Naive B cell (primary cell): Measurements from ENCODE around the gene BRF1. TPM values are rescaled to one million over a fixed set of nuclear protein-coding genes. Genes with fewer than 3 reads are reported as not detected.

Experiments used
- ATAC-seq, 2 donors: fragments of 150-1000 bp; cut with Tn5 transposase; 2 replicates each; pipeline ENCODE4 v1.10.0; 2021; ENCODE audit warnings: low read depth in 2 of 2, mild to moderate bottlenecking in 2 of 2, moderate library complexity in 2 of 2
- DNase-seq: peaks from one replicate; pipeline ENCODE4 v3.0.0; 2022
- H3K27ac Mint-ChIP-seq, 6 donors: one replicate each; pipeline ENCODE4 v1.8.0; 2020 to 2022; ENCODE audit warnings: mild to moderate bottlenecking in 6 of 6, mixed read lengths in 6 of 6, moderate library complexity in 5 of 6, inconsistent platforms in 2 of 6
- H3K27me3 Mint-ChIP-seq, 3 donors: one replicate each; pipeline ENCODE4 v1.8.0; 2021 to 2022; ENCODE audit warnings: mixed read lengths in 3 of 3, mild to moderate bottlenecking in 1 of 3
- H3K36me3 Mint-ChIP-seq, 2 donors: one replicate each; pipeline ENCODE4 v1.8.0; 2020 to 2022; ENCODE audit warnings: mixed read lengths in 2 of 2, inconsistent platforms in 1 of 2, mild to moderate bottlenecking in 1 of 2
- H3K4me1 Mint-ChIP-seq, 3 donors: one replicate each; pipeline ENCODE4 v1.8.0; 2020 to 2022; ENCODE audit warnings: mixed read lengths in 3 of 3, inconsistent platforms in 1 of 3, mild to moderate bottlenecking in 1 of 3, moderate library complexity in 1 of 3
- H3K4me3 Mint-ChIP-seq, 8 donors: one replicate each; pipeline ENCODE4 v1.8.0; 2020 to 2022; ENCODE audit warnings: mild to moderate bottlenecking in 8 of 8, mixed read lengths in 8 of 8, moderate library complexity in 8 of 8, inconsistent platforms in 2 of 8
- H3K9me3 Mint-ChIP-seq, 7 donors: one replicate each; pipeline ENCODE4 v1.8.0; 2020 to 2022; ENCODE audit warnings: mixed read lengths in 7 of 7, mild to moderate bottlenecking in 5 of 7, inconsistent platforms in 2 of 7, moderate library complexity in 1 of 7
- polyA plus RNA-seq, 6 donors: library from polyadenylated mRNA; unstranded; fragments of 300-500 nt; fragmentation: Illumina TruSeq; gene quantifications; one replicate each; pipeline ENCODE4 v1.2.3, GENCODE V29; 2021; ENCODE audit warnings: low read depth in 6 of 6

Gene BRF1
- 1 to 10 TPM; 3.1 to 8.9 (median 6.0) TPM for polyA plus RNA-seq

- Mint-ChIP-seq H3K36me3 (no peaks in the 10 kb centered on the region), H3K9me3 (no peaks in the 10 kb centered on the region), H3K27ac (peak within 1 kb of the TSS; percentile 88 to 98 (median 96)), H3K27me3 (no peaks in the 10 kb centered on the region), H3K4me3 (peak within 1 kb of the TSS; percentile 80 to 94 (median 90)), H3K4me1 (peaks cover 21 to 42% (median 38%) of the 10 kb centered on the region in 3 donors)
- ATAC-seq = peak; percentile 85 to 86
- peak; percentile 99 for DNase-seq
Observed at GRCh38 chr14:105300542-105301102, at the start of gene BRF1. Gene BRF1, minus strand, starts transcription at chr14:105301001. Its CDS starts 372 bp downstream, at chr14:105300629.

DNA sequence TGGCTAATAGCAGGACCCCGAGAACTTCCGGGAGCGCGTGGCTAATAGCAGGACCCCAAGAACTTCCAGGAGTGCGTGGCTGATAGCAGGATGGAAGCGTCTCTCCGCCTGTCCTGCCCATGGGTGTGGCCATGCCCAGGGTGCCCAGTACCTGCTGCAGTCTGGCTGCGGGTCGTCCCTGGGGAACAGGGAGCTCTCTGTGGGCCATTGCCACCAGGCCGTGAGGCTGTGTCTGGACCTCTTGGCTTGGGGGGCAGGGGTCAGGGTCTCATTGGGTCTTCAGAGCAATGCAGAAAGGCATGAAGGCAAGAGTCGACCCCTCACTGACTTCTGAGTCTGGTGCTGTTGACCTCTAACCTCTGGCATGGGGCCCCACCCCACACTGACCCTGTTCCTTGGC lies 49.2 kb upstream of the BRF1 start:
- Mint-ChIP-seq H3K27me3 (no peaks in the 10 kb centered on the region), H3K9me3 (peaks cover 0 to 4% (median 2%) of the 10 kb centered on the region in 7 donors), H3K4me1 (peaks cover 6 to 12% (median 9%) of the 10 kb centered on the region in 3 donors), H3K4me3 (no peak overlapping the region), H3K36me3 (no peaks in the 10 kb centered on the region), H3K27ac (peak overlapping the region in 1 of 6 donors; percentile 30)
- ATAC-seq = no peak
- no peak for DNase-seq

DNA sequence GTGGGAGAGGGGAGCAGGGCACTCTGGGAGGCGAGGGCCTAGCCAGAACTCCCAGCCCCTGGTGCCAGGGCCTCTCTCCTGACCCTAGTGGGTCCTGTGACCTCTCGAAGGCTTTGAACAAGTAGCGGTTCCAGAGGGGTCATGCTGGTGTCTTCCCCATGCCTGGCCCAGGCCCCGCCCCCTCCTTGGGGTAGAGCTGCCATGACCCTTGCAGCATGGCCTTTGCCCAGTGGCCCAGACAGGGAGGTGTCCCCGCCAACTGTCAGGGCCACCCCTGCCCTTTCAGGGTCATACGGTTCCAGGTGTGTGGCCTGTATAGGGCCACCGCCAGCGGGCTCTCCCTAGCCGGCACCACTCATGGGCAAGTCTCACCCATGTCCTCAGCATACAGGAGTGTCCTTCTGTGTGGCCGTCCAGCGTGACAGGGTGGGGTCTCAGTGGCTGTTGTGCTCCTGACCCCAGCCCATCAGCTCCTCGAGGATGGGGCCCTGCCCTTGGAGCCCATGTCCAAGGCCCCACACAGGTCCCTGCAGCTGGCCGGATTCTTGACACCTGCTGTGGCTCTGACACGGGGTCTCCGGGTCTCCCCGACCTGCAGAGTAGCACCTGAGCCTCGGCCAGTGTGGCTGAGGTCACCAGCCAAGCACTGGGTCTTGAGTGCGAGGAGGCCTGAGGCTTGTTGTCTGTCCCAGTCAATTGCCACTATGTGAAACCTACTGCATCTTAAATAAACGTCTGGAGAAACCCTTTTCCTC lies 48.3 kb upstream of the BRF1 start:
- H3K9me3 Mint-ChIP-seq = peaks cover 0 to 9% (median 3%) of the 10 kb centered on the region in 7 donors
- H3K4me3 Mint-ChIP-seq = no peak overlapping the region
- no peaks in the 10 kb centered on the region for H3K27me3 Mint-ChIP-seq
- H3K27ac Mint-ChIP-seq = no peak overlapping the region
- no peaks in the 10 kb centered on the region for H3K36me3 Mint-ChIP-seq
- peaks cover 6 to 12% (median 9%) of the 10 kb centered on the region in 3 donors for H3K4me1 Mint-ChIP-seq
- no peak for DNase-seq
- no peak for ATAC-seq

DNA sequence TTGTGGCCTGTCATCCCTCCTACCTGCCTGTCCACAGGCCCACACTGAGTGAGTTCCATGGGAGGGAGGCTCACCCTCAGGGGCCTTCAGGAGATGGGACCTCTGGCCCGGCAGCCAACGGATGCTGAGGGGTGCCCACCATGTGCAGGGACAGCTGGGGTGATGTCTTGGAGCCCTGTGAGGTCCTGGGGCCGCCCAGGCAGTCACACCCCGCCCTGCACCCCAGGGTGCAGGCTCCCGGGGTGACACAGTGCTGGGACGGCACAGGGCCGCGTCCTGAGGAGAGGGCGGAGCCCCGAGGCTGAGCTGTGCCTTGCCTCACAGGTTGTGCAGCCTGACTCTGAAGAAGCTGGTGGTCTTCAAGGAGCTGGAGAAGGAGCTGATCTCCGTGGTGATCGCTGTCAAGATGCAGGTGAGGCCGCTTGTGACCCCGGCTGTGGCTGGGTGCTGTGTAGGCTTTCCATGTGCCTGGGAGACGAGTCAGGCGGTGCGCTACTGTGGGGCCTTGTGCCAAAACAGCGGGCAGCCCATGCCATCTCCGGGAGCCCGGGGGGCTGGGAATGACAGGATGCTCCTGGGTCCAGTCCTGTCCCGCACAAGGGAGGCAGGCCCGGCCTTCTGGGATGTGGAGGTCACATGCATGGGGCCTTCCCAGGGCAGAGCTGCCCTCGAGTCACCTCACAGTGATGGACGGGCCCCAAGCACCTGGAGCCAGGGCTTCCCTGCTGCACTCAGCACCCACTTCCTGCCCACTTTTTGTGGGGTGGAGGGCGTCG lies 47.6 kb upstream of the BRF1 start:
- Mint-ChIP-seq H3K4me3 (no peak overlapping the region), H3K4me1 (peaks cover 6 to 12% (median 8%) of the 10 kb centered on the region in 3 donors), H3K27me3 (no peaks in the 10 kb centered on the region), H3K9me3 (peaks cover 0 to 9% (median 3%) of the 10 kb centered on the region in 7 donors), H3K27ac (no peak overlapping the region), H3K36me3 (no peaks in the 10 kb centered on the region)
- no peak for DNase-seq
- ATAC-seq = no peak

DNA sequence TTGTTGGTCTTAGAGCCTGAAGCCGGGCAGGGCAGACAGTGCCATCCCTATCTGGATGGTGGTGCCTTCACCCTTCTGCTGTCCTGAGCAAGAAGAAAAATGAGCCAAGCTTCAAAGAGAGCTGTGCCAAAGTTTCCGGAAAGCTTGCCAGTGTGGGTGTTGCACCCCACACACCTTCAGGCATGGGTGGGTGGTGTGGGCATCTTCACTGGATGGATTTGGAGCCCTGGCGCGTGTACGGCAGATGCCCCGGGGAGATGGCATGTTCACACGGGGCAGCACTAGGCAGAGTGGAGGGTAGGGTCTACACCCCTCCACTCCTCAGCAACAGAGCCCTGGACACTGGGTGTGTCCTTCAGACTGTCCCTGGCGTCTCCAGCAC lies 46.8 kb upstream of the BRF1 start:
- DNase-seq (no peak), ATAC-seq (no peak)
- H3K4me3 Mint-ChIP-seq = no peak overlapping the region
- H3K36me3 Mint-ChIP-seq = no peaks in the 10 kb centered on the region
- peaks cover 0 to 9% (median 3%) of the 10 kb centered on the region in 7 donors for H3K9me3 Mint-ChIP-seq
- peak overlapping the region in 1 of 6 donors; percentile 74 for H3K27ac Mint-ChIP-seq
- H3K4me1 Mint-ChIP-seq = peaks cover 6 to 12% (median 6%) of the 10 kb centered on the region in 3 donors
- H3K27me3 Mint-ChIP-seq = no peaks in the 10 kb centered on the region

GRCh38 chr14:105346876-105347586 lies 46.2 kb upstream of the BRF1 start:
- H3K9me3 Mint-ChIP-seq = peaks cover 0 to 9% (median 3%) of the 10 kb centered on the region in 7 donors
- H3K4me1 Mint-ChIP-seq = peaks cover 4 to 7% (median 4%) of the 10 kb centered on the region in 3 donors
- H3K4me3 Mint-ChIP-seq = no peak overlapping the region
- no peaks in the 10 kb centered on the region for H3K27me3 Mint-ChIP-seq
- DNase-seq (no peak), ATAC-seq (no peak)
- H3K36me3 Mint-ChIP-seq = no peaks in the 10 kb centered on the region
- no peak overlapping the region for H3K27ac Mint-ChIP-seq

DNA sequence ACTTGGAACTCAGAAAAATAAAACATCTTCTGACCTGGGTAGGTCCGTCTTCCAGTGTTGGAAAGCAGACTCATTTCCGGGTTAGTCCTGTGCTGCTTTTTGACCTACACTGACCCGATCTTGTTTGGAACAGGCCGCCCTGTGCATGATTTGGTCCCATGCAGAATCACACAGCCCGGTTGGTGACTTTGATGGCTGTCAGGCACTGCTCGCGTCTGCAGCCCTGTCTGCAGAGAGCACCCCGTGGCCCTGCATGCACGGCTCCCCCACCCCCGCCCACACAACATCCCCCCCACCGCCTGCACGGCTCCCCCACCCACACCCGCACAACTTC lies 45.4 kb upstream of the BRF1 start:
- H3K36me3 Mint-ChIP-seq = no peaks in the 10 kb centered on the region
- ATAC-seq (no peak), DNase-seq (no peak)
- peaks cover 0 to 9% (median 3%) of the 10 kb centered on the region in 7 donors for H3K9me3 Mint-ChIP-seq
- no peak overlapping the region for H3K4me3 Mint-ChIP-seq
- no peaks in the 10 kb centered on the region for H3K27me3 Mint-ChIP-seq
- H3K4me1 Mint-ChIP-seq = peaks cover 8 to 13% (median 8%) of the 10 kb centered on the region in 3 donors
- no peak overlapping the region for H3K27ac Mint-ChIP-seq

DNA sequence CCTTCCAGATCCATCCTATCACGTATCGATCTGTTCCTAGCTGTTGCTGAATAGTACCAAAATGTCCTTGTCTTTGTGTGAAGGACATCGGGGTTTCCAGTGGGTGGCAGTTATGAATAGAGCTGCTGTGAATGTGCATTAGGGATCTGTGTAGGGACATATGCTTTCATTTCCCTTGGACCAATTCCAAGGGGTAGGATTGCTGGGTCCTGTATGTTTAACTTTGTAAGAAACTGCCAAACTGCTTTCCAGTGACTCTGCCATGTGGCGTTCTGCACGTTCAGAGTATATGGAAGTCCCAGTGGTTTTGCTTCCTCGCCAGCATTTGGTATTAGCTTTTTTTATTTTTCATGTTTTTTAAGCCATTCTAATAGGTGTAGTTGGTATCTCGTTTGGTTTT lies 42.4 kb upstream of the BRF1 start:
- Mint-ChIP-seq H3K36me3 (no peaks in the 10 kb centered on the region), H3K27ac (peak overlapping the region in 2 of 6 donors; percentile 25 to 44), H3K9me3 (peaks cover 0 to 9% (median 3%) of the 10 kb centered on the region in 7 donors), H3K27me3 (no peaks in the 10 kb centered on the region), H3K4me3 (no peak overlapping the region), H3K4me1 (peaks cover 14 to 26% (median 17%) of the 10 kb centered on the region in 3 donors)
- DNase-seq (no peak), ATAC-seq (no peak)

GRCh38 chr14:105340821-105341733 lies 40.3 kb upstream of the BRF1 start:
- no peaks in the 10 kb centered on the region for H3K27me3 Mint-ChIP-seq
- H3K4me1 Mint-ChIP-seq = peaks cover 11 to 22% (median 19%) of the 10 kb centered on the region in 3 donors
- H3K36me3 Mint-ChIP-seq = no peaks in the 10 kb centered on the region
- H3K9me3 Mint-ChIP-seq = peaks cover 0 to 9% (median 3%) of the 10 kb centered on the region in 7 donors
- H3K4me3 Mint-ChIP-seq = no peak overlapping the region
- peak overlapping the region in 3 of 6 donors; percentile 36 to 62 (median 43) for H3K27ac Mint-ChIP-seq
- ATAC-seq (peak in 1 of 2 donors; percentile 35), DNase-seq (no peak)

DNA sequence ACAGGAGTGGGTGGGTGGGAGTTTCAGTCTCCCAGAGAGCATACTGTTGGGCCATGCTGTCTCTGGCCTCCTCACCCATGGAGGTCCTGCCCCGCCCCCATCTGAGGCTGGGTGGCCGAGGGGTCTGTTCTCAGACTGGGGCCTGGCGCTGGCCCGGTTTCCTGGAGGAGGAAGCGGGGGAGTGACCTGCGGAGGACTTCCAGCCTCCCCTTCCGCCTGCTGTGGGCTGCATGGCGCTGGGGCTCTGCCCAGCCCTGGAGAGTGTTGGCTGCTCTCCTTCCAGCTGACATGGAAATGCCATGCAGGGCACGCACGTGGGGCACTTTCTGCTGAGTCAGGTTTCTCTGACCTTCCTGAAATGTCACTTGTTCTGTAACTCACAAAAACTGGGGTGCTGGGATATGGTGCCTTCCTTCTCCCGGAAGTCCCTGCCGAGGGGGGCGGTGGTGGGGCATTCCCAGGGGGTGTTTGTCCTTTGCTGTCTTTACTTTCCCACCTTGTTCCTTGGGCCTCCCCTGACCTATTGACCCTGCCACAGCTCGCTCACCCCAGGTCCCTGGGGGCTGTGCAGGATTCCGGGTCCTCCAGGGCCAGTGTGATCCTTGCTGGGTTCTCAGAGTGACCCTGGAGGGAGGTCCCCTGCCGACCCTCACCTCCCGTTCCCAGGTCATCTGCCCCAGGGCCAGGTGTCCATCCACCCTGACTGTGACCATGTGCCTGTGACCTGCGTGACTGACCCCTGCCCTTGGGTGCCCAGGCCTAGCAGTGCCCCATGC lies 37.4 kb upstream of the BRF1 start:
- Mint-ChIP-seq H3K36me3 (no peaks in the 10 kb centered on the region), H3K9me3 (no peaks in the 10 kb centered on the region), H3K27ac (no peak overlapping the region), H3K27me3 (no peaks in the 10 kb centered on the region), H3K4me1 (peaks cover 11 to 22% (median 19%) of the 10 kb centered on the region in 3 donors), H3K4me3 (no peak overlapping the region)
- DNase-seq (no peak), ATAC-seq (no peak)

- no peak for DNase-seq
- Mint-ChIP-seq H3K4me3 (no peak overlapping the region), H3K9me3 (no peaks in the 10 kb centered on the region), H3K27me3 (no peaks in the 10 kb centered on the region), H3K4me1 (peaks cover 16 to 29% (median 24%) of the 10 kb centered on the region in 3 donors), H3K27ac (no peak overlapping the region), H3K36me3 (no peaks in the 10 kb centered on the region)
- ATAC-seq = no peak
Observed at GRCh38 chr14:105337433-105337832, 36.6 kb upstream of the BRF1 start.
